Right atrium auricular region (tissue), 2 donors: Measurements from ENCODE around the gene KTI12. TPM values are rescaled to one million over a fixed set of nuclear protein-coding genes. Genes with fewer than 3 reads are reported as not detected.

Experiments
- DNase-seq: peaks from one replicate; pipeline ENCODE4 v3.0.0-alpha.2; 2019; ENCODE audit warnings: low spot score
- H3K27ac ChIP-seq, 2 donors: fragments of 200-600 bp; sonication (generic); 1 replicate in 1 of 2; 2 replicates in 1 of 2; pipeline ENCODE4 v1.5.1; 2016 to 2019
- H3K27me3 ChIP-seq, 2 donors: fragments of 200-600 bp; sonication (generic); one replicate each; pipeline versions ENCODE4 v1.5.1 to v1.6.0; 2017 to 2019
- H3K36me3 ChIP-seq: fragments of 200-600 bp; sonication (generic); one replicate; pipeline ENCODE4 v1.5.1; 2016
- H3K4me1 ChIP-seq, 2 donors: fragments of 200-600 bp; sonication (generic); one replicate each; pipeline versions ENCODE4 v1.5.1 to v1.6.0; 2017 to 2019
- H3K4me3 ChIP-seq, 2 donors: fragments of 200-600 bp; sonication (generic); 1 replicate in 1 of 2; 2 replicates in 1 of 2; pipeline ENCODE4 v1.5.1; 2017 to 2019; ENCODE audit warnings: mild to moderate bottlenecking in 1 of 2, moderate library complexity in 1 of 2
- H3K9me3 ChIP-seq, 2 donors: fragments of 200-600 bp; sonication (generic); one replicate each; pipeline ENCODE4 v1.5.1; 2019
- CTCF ChIP-seq, 2 donors: fragments of 200-600 bp; sonication (generic); IDR thresholded peaks; one replicate each; pipeline ENCODE4 v1.5.1; 2019; ENCODE audit warnings: antibody characterized with exemption in 2 of 2
- total RNA-seq, 2 donors: library from RNA; depleted of rRNA; stranded (reverse); fragments of >200 nt; gene quantifications; one replicate each; pipeline ENCODE4 v1.1.0, GENCODE V29; 2016

The KTI12 gene
- total RNA-seq, 2 donors from 2014 or later = 3.3 to 4.7 TPM

DNA sequence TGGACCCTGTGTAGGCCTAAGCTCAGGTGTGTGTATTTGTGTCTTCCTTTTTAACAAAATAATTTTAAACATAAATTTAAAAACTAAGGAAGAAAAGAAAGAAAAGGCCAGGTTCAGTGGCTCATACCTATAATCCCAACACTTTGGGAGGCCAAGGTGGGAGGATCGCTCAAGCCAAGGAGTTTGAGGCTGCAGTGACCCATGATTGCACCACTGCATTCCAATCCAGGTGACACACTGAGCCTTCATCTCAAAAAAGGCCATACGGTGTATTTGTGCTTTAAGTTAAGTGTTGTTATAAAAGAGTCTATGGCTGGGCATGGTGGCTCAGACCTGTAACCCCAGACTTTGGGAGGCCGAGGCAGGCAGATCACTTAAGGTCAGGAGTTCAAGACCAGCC, 51.4 kb downstream of the KTI12 start:
- DNase-seq = no peak

More for the DNA sequence above, 51.4 kb downstream of the KTI12 start:
- no peak for TF ChIP-seq CTCF (IDR thresholded peaks at IDR 0.05)
- H3K4me1 ChIP-seq = no peaks in the 10 kb centered on the region
- H3K9me3 ChIP-seq = no peaks in the 10 kb centered on the region
- no peaks in the 10 kb centered on the region for H3K27me3 ChIP-seq
- H3K4me3 ChIP-seq = no peak overlapping the region
- no peaks in the 10 kb centered on the region for H3K36me3 ChIP-seq
- no peak overlapping the region for H3K27ac ChIP-seq

Other genes with a start within 250 kb of the KTI12 start
- 10 to 100 TPM; 67.5 to 74.6 TPM for gene NRDC, start 155.1 kb downstream of the KTI12 start, total RNA-seq
- gene RAB3B, start 43.1 kb downstream of the KTI12 start, total RNA-seq = under 1 TPM in 1 of 2 donors, not detected in 1; 0.04 TPM
- gene TXNDC12, start 21.4 kb upstream of the KTI12 start, total RNA-seq = 10 to 100 TPM; 30.2 to 39.5 TPM
- gene BTF3L4, start 22.5 kb upstream of the KTI12 start, total RNA-seq = 10 to 100 TPM; 37.9 to 38.9 TPM
- 10 to 100 TPM; 15.8 to 18.5 TPM for gene ZFYVE9, start 108.3 kb upstream of the KTI12 start, total RNA-seq